Ishikawa (cell line): ENCODE data around the gene NDRG4.

Source experiments
- CEBPB ChIP-seq: IDR thresholded peaks from 2 replicates; pipeline ENCODE4 v1.6.1; 2012
- EP300 ChIP-seq: IDR thresholded peaks from 2 replicates; pipeline ENCODE4 v1.6.1; 2012; ENCODE audit warnings: borderline replicate concordance
- RAD21 ChIP-seq: IDR thresholded peaks from 2 replicates; pipeline ENCODE4 v1.6.1; 2012; ENCODE audit warnings: low read depth
- TAF1 ChIP-seq: IDR thresholded peaks from 2 replicates; pipeline ENCODE4 v1.6.1; 2012; ENCODE audit warnings: low read depth, mild to moderate bottlenecking
- TCF12 ChIP-seq: IDR thresholded peaks from 2 replicates; pipeline ENCODE4 v1.6.1; 2012; ENCODE audit warnings: low read depth
- ZBTB7A ChIP-seq: IDR thresholded peaks from 2 replicates; pipeline ENCODE4 v1.6.1; 2012; ENCODE audit warnings: low read depth
- TF ChIP-seq, protein P1 (sequence below): IDR thresholded peaks from 2 replicates; pipeline ENCODE4 v1.6.1; 2012; ENCODE audit warnings: low read depth, mild to moderate bottlenecking
- TF ChIP-seq, protein P2 (sequence below): IDR thresholded peaks from 2 replicates; pipeline ENCODE4 v1.6.1; 2012

DNA sequence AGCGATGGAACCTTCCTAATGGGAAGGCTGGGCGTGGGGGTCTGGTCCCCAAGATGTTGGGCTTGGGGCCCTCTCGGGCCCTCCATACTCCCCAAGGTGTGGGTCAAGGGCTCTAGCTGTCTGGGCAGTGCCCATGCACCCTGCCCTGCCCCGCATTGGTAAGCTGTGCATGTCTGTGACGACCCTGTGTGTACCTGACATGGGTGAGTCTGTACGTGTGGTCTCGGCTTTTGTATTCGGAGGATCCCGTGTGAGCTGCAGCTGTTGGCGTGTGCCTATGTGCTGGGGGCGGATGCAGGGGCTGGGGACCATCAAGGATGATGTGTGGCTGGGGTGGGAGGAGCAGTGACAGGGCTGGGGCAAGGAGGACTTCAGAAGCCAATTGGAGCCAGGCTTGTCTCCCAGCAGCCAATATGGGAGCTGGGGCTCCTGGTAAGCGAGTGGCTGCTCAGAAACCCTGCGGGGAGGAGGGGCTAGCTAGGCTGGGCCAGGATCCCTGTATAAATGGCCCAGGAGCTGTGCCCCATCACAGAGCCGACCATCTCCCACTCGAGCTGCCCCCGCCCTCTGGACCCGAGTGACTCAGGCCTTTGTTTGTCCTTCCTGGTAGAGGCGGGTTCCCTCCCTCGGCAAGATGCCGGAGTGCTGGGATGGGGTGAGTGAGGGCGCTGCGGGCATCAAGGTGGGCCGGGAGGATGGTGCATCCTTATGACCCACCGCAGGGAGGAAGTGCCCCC is at the start of gene NDRG4:
- TF ChIP-seq, protein P1, sequence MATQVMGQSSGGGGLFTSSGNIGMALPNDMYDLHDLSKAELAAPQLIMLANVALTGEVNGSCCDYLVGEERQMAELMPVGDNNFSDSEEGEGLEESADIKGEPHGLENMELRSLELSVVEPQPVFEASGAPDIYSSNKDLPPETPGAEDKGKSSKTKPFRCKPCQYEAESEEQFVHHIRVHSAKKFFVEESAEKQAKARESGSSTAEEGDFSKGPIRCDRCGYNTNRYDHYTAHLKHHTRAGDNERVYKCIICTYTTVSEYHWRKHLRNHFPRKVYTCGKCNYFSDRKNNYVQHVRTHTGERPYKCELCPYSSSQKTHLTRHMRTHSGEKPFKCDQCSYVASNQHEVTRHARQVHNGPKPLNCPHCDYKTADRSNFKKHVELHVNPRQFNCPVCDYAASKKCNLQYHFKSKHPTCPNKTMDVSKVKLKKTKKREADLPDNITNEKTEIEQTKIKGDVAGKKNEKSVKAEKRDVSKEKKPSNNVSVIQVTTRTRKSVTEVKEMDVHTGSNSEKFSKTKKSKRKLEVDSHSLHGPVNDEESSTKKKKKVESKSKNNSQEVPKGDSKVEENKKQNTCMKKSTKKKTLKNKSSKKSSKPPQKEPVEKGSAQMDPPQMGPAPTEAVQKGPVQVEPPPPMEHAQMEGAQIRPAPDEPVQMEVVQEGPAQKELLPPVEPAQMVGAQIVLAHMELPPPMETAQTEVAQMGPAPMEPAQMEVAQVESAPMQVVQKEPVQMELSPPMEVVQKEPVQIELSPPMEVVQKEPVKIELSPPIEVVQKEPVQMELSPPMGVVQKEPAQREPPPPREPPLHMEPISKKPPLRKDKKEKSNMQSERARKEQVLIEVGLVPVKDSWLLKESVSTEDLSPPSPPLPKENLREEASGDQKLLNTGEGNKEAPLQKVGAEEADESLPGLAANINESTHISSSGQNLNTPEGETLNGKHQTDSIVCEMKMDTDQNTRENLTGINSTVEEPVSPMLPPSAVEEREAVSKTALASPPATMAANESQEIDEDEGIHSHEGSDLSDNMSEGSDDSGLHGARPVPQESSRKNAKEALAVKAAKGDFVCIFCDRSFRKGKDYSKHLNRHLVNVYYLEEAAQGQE, result no peak
- TF ChIP-seq RAD21 (no peak), TCF12 (no peak), TAF1 (no peak), EP300 (no peak), ZBTB7A (peak; percentile 69; the same call in 1 of the 2 replicates), CEBPB (no peak)
- TF ChIP-seq, protein P2, sequence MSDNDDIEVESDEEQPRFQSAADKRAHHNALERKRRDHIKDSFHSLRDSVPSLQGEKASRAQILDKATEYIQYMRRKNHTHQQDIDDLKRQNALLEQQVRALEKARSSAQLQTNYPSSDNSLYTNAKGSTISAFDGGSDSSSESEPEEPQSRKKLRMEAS, result 0 out of 2 replicates have a peak, but pooled peaks have one; percentile 11
